Activated gamma-delta T cell (primary cell): ENCODE results near the gene ADARB1.

ENCODE experiments used
- DNase-seq: peaks from one replicate; lab custom pipeline; 2025; lab: John Stamatoyannopoulos, UW

ADARB1 gene

GRCh38 chr21:45227735-45228134, 153.4 kb downstream of the ADARB1 start:
- no peak for DNase-seq

- no peak for DNase-seq
Measured at GRCh38 chr21:45228171-45228641, 153.8 kb downstream of the ADARB1 start.

GRCh38 chr21:45228656-45229240, 154.4 kb downstream of the ADARB1 start:
- no peak for DNase-seq

- no peak for DNase-seq
Measured at GRCh38 chr21:45231705-45232104, 157.3 kb downstream of the ADARB1 start.

GRCh38 chr21:45234127-45234526, 159.7 kb downstream of the ADARB1 start:
- no peak for DNase-seq

- DNase-seq = no peak
Measured at GRCh38 chr21:45234965-45235364, 160.6 kb downstream of the ADARB1 start.

- no peak for DNase-seq
Measured at GRCh38 chr21:45235488-45235887, 161.1 kb downstream of the ADARB1 start.

GRCh38 chr21:45236481-45236880, 162.1 kb downstream of the ADARB1 start:
- DNase-seq = no peak

- no peak for DNase-seq
Measured at GRCh38 chr21:45237401-45237800, 163.0 kb downstream of the ADARB1 start.

- DNase-seq = no peak
Measured at GRCh38 chr21:45241357-45241756, 167.0 kb downstream of the ADARB1 start.

GRCh38 chr21:45243603-45244002, 169.2 kb downstream of the ADARB1 start:
- no peak for DNase-seq

GRCh38 chr21:45244799-45245340, 170.5 kb downstream of the ADARB1 start:
- DNase-seq = no peak

GRCh38 chr21:45246386-45247320, 172.3 kb downstream of the ADARB1 start:
- no peak for DNase-seq

GRCh38 chr21:45248301-45248892, 174.0 kb downstream of the ADARB1 start:
- no peak for DNase-seq

GRCh38 chr21:45248893-45249381, 174.6 kb downstream of the ADARB1 start:
- DNase-seq = no peak

GRCh38 chr21:45249626-45250025, 175.2 kb downstream of the ADARB1 start:
- no peak for DNase-seq

GRCh38 chr21:45250272-45250671, 175.9 kb downstream of the ADARB1 start:
- DNase-seq = no peak

- no peak for DNase-seq
Measured at GRCh38 chr21:45250914-45251634, 176.7 kb downstream of the ADARB1 start.

- DNase-seq = no peak
Measured at GRCh38 chr21:45251635-45252447, 177.5 kb downstream of the ADARB1 start.

- DNase-seq = no peak
Measured at GRCh38 chr21:45252448-45252925, 178.1 kb downstream of the ADARB1 start.

- no peak for DNase-seq
Measured at GRCh38 chr21:45253180-45253579, 178.8 kb downstream of the ADARB1 start.
